Fibroblast of skin of scalp (primary cell): ENCODE results near the gene PRTFDC1.
A peak's percentile ranks its signal among the peaks of the same experiment; 100 is the strongest.

Experiments
- DNase-seq: peaks from one replicate; pipeline ENCODE4 v3.0.0-alpha.2; 2013

The PRTFDC1 gene

DNA sequence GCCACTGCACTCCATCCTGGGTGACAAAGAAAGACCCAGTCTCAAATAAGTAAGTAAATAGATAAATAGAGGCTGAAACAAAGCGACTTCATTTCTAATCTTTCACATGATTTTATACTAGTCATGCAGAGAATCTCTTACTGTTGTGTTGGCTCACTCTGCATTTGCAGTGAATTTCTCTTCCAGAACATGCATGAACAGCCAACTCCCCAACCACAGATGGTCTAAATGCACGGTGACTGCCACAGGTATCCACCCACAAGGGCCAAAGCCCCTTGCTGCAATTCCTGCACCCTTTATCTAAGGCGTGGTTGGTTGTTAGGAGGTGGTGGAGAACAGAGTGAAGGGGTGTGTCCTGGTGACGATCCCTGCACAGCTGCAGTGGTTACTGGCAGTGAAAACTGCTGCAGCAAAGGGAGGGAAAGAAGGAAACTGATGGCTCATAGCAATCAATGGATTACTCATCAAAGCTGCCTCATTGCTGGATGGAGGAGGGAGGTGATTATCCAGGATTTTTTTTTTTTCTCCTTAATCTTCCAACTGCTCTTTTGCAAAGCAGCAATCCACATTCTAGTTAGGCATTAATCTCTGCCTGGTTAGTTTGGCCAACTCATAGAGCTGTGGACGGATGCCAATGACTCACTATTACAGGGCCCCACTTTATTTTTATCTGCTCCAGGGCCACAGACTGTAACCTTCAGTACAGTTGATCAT, 50.6 kb downstream of the PRTFDC1 start:
- DNase-seq, result peak; percentile 92

- DNase-seq, result no peak
Measured at GRCh38 chr10:24900888-24901685, 51.3 kb downstream of the PRTFDC1 start.

DNA sequence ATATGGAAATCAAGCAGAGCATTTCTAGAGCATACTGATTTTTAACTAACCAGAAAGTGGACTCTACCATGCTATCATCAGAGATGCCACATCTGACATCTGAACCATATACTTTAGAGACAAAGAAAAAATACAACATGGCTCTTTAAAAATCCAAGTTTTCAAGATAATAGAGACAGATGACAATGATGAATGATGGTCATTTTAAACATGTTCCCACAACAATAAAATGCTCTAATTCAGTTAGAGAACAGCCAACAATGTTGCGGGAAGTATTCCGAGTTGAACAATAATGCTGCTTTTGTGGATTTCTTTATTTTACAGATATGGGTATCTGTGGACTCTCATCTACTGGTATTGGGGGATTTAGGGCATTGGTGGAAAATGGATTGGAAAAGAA, 52.8 kb downstream of the PRTFDC1 start:
- no peak for DNase-seq

GRCh38 chr10:24898501-24898900, 53.9 kb downstream of the PRTFDC1 start:
- no peak for DNase-seq

GRCh38 chr10:24897326-24897926, 55.0 kb downstream of the PRTFDC1 start:
- peak; percentile 61 for DNase-seq

DNA sequence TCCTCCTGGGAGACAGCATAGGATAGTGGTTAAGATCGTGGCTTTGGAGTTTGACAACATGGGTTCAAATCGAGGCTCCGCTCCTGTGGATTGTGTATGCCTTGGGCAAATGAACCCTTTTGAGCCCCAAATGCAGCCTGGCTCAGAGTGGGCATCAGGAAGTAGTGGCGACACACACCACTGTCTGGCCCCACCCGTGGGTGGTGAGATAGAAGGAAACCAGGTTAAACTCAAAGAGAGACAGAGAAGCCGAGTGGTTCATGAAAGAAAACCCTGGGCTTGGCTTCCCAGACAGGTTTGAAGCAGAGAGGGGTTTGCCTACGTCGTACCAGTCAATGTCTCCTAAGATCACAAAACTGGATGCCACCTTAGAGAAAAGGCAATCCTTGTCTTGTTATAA, 57.7 kb downstream of the PRTFDC1 start:
- DNase-seq, result peak; percentile 33

- DNase-seq, result no peak
Measured at GRCh38 chr10:24894309-24894708, 58.1 kb downstream of the PRTFDC1 start.

DNA sequence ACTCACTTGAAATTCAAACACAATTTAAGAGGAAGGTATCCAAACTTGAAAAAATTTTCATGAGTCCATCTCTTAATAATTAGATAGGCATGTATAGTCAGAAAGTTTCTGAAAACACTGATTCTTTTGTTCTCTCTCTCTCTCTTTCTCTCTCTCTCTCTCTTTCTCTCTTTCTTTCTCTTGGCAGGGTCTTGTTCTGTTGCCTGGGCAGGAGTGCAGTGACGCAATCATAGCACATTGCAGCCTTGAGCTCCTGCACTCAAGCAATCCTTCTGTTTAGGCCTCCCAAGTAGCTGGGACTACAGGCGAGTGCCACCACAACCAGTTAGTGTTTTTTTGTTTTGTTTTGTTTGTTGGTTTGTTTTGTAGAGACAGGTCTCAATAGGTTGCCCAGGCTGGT, 59.3 kb downstream of the PRTFDC1 start:
- DNase-seq, result peak; percentile 15

DNA sequence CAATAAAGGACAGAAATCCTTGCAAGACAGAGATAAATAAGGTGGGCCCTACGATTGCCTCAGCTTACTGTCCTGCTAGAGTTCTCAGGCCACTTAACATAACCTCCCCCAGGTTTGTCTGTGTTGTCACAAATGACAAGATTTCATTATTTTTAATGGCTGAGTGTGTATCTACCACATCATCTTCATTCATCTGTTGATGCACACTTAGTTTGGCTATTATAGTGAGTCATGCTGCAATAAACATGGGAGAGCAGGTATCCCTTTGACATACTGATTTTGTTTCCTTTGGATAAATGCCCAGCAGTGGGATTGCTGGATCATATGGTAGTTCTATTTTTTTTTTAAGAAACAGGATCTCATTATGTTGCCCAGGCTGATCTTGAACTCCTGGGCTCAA, 60.6 kb downstream of the PRTFDC1 start:
- DNase-seq, result peak; percentile 77

DNA sequence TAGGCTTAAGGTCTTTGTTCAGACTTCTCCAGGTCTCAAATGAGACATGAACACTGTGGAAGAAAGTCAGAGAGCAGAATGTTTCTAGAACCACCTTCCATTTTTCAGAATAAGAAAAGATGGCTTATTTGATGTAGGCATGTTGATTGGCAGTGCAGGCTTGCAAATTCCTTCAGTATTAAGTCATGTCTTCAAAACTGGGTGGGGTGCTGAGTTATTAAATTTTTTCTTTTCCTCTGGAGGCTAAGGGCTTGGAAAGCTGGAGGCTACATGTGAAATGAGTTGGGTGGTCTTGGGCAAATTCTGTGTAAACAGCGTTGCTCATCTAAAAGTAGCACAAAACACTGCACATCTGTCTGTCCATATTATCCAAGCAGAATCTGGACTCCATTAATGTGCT, 62.8 kb downstream of the PRTFDC1 start:
- peak; percentile 71 for DNase-seq

GRCh38 chr10:24887855-24888231, 64.6 kb downstream of the PRTFDC1 start:
- no peak for DNase-seq

DNA sequence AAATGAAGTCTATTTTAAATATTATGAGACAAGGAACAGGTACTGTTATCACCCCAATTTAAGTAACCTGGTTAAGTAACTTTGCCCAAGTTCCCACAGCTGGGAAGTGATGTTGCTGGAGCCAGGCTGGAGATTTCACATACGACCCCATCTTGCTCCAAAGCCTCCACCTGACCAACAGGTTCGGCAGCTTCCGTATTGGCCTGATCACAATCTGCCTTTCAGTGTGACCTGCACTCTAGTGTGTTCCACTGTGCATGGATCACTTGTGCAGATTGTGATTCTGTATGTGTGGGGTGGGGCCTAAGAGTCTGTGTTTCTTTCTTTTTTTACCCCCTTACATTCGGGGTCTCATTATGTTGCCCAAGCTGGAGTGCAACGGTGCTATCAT, 66.1 kb downstream of the PRTFDC1 start:
- DNase-seq, result no peak

DNA sequence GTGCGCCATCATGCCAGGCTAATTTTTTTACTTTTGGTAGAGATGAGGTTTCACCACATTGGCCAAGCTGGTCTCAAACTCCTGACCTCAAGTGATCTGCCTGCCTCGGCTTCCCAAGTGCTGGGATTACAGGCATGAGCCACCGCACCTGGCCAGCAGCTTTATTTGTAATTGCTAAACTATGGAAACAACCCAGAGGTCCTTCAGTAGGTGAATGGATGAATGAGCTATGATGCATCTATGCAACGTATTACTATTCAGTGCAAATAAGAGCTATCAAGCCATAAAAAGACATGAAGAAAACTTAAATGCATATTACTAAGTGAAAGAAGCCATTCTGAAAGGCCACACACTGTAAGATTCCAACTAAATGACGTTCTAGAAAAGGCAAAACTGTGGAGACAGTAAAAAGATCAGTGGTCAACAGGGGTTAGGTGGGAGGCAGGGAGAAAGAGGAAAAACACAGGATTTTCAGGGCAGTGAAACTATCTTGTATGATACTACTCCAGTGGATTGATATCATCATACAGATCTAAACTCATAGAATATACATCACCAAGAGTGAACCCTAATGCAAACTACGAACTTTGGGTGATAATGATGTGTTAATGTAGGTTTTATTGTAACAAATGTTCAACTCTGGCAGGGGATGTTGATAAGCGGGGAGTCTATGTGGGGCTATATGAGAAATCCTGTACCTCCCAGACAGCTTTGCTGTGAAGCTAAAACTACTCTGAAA, 66.7 kb downstream of the PRTFDC1 start:
- DNase-seq, result no peak

GRCh38 chr10:24884793-24885192, 67.6 kb downstream of the PRTFDC1 start:
- DNase-seq, result no peak

GRCh38 chr10:24884316-24884715, 68.1 kb downstream of the PRTFDC1 start:
- peak; percentile 91 for DNase-seq

DNA sequence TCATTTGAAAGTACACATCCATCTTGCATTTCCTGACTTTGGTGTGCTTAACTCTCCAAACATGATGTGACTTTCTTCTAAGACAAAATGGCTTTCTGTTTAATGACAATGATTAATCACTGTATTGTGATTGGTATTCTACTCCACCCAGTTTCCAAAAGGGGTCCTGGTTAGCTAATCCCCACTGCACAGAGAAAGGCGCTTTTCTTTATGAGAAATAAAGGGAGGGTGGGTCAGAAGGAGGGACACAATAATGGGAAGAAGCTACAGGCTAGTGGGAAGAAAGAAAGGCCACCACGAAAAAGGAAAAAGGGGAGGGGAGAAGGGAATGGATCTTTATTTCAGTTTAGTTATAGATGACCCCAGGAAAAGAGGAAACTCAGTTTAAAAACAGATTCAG, 69.2 kb downstream of the PRTFDC1 start:
- DNase-seq, result no peak

DNA sequence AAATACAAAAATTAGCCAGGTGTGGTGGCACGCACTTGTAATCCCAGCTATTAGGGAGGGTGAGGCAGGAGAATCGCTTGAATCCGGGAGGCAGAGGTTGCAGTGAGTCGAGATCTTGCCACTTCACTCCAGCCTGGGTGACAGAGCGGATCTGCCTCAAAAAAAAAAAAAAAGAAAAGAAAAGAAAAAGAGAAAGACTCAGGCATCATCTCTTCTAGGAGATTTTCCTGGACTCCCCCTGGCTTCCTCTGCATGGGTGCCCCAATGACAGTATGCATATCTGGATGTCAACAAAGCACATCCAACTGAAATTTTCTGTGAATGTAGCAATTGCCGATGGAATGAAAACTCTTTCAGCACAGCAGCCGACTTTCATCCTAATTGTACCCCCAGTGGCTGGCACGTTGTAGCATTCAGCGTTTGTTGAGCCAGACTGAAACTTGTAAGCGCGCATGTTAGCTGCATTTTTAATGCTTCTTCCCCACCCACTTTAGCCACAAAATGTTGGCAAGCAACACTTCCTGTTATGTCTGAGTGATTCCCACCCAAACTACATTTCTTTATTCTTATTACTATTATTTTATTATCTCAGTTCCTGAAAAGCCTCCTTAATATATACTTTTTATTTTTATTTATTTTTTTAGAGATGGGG, 70.2 kb downstream of the PRTFDC1 start:
- peak; percentile 94 for DNase-seq

- no peak for DNase-seq
Measured at GRCh38 chr10:24879861-24880260, 72.5 kb downstream of the PRTFDC1 start.

GRCh38 chr10:24874133-24874532, 78.3 kb downstream of the PRTFDC1 start:
- DNase-seq, result no peak

GRCh38 chr10:24873281-24873683, 79.1 kb downstream of the PRTFDC1 start:
- DNase-seq, result peak; percentile 96

- DNase-seq, result peak; percentile 35
Measured at GRCh38 chr10:24872790-24873182, 79.6 kb downstream of the PRTFDC1 start.

GRCh38 chr10:24872049-24872789, 80.2 kb downstream of the PRTFDC1 start:
- peak; percentile 37 for DNase-seq
